Neural progenitor cell (in vitro differentiated cells): ENCODE data around the gene CKS2.
"Not testable (repeated sequence)": the region's sequence is repeated elsewhere in the genome, so short reads cannot be mapped to it uniquely, and the experiment has no call there.

Source experiments
- EZH2 ChIP-seq: fragments of 200-600 bp; sonication (generic); IDR thresholded peaks from 2 replicates; pipeline ENCODE4 v1.6.1; 2017; ENCODE audit warnings: antibody characterized with exemption, mild to moderate bottlenecking, moderate library complexity
- EZH2phosphoT487 ChIP-seq: fragments of 200-600 bp; sonication (generic); IDR thresholded peaks from 2 replicates; pipeline ENCODE4 v1.6.1; 2017; ENCODE audit warnings: antibody characterized with exemption
- TF ChIP-seq, protein P1 (sequence below): fragments of 200-600 bp; sonication (generic); IDR thresholded peaks from 2 replicates; pipeline ENCODE4 v1.5.1; 2017; ENCODE audit warnings: antibody characterized with exemption, mild to moderate bottlenecking

DNA sequence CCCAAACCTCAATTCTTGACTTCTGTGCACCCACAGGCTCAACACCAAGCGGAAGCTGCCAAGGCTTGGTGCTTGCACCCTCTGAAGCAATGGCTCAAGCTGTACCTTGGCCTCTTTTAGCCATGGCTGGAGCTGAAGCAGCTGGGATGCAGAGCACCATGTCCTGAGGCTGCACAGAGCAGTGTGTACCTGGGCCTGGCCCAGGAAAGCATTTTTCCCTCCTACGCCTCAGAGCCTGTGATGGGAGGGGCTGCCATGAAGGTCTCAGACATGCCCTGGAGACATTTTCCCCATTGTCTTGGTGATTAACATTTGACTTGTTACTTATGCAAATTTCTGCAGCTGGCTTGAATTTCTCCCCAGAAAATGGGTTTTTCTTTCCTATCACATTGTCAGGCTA is 35.0 kb upstream of the CKS2 start:
- TF ChIP-seq, protein P1, sequence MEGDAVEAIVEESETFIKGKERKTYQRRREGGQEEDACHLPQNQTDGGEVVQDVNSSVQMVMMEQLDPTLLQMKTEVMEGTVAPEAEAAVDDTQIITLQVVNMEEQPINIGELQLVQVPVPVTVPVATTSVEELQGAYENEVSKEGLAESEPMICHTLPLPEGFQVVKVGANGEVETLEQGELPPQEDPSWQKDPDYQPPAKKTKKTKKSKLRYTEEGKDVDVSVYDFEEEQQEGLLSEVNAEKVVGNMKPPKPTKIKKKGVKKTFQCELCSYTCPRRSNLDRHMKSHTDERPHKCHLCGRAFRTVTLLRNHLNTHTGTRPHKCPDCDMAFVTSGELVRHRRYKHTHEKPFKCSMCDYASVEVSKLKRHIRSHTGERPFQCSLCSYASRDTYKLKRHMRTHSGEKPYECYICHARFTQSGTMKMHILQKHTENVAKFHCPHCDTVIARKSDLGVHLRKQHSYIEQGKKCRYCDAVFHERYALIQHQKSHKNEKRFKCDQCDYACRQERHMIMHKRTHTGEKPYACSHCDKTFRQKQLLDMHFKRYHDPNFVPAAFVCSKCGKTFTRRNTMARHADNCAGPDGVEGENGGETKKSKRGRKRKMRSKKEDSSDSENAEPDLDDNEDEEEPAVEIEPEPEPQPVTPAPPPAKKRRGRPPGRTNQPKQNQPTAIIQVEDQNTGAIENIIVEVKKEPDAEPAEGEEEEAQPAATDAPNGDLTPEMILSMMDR, result not testable (repeated sequence)
- TF ChIP-seq EZH2phosphoT487, EZH2: not testable (repeated sequence)
